H9 (cell line): Measurements from ENCODE around the gene LRRN4CL. TPM values are rescaled to one million over a fixed set of nuclear protein-coding genes. Genes with fewer than 3 reads are reported as not detected.

Experiments
- DNase-seq: peaks from one replicate; pipeline ENCODE4 v3.0.0-alpha.2; 2017
- H2AFZ ChIP-seq: one replicate; pipeline ENCODE4 v1.6.1; 2013; ENCODE audit warnings: mild to moderate bottlenecking, low read length, control low read depth, moderate library complexity
- H2AK5ac ChIP-seq: 2 replicates; pipeline ENCODE4 v1.6.1; 2013; ENCODE audit warnings: low read length, control low read depth, mixed read lengths; ENCODE audit not compliant: insufficient read length
- H2BK120ac ChIP-seq: one replicate; pipeline ENCODE4 v1.6.1; 2013; ENCODE audit warnings: low read depth, mild to moderate bottlenecking, low read length, control low read depth, inconsistent platforms; ENCODE audit not compliant: poor library complexity, severe bottlenecking
- H2BK12ac ChIP-seq: 2 replicates; pipeline ENCODE4 v1.6.1; 2013; ENCODE audit warnings: low read length, control low read depth, mixed read lengths, low read depth; ENCODE audit not compliant: insufficient read length
- H2BK15ac ChIP-seq: 2 replicates; pipeline ENCODE4 v1.6.1; 2013; ENCODE audit warnings: low read depth, low read length, control low read depth
- H2BK20ac ChIP-seq: one replicate; pipeline ENCODE4 v1.6.1; 2013; ENCODE audit warnings: low read depth, mild to moderate bottlenecking, low read length, control low read depth, inconsistent platforms; ENCODE audit not compliant: poor library complexity, severe bottlenecking
- H2BK5ac ChIP-seq: 2 replicates; pipeline ENCODE4 v1.6.1; 2013; ENCODE audit warnings: low read length, control low read depth, mixed read lengths; ENCODE audit not compliant: insufficient read length
- H3K14ac ChIP-seq: 2 replicates; pipeline ENCODE4 v1.6.1; 2013; ENCODE audit warnings: low read length, control low read depth; ENCODE audit not compliant: insufficient read depth
- H3K18ac ChIP-seq: 2 replicates; pipeline ENCODE4 v1.6.1; 2013; ENCODE audit warnings: low read depth, mild to moderate bottlenecking, mixed read lengths, low read length, control low read depth; ENCODE audit not compliant: insufficient read length
- H3K23ac ChIP-seq: 2 replicates; pipeline ENCODE4 v1.6.1; 2013; ENCODE audit warnings: low read length, control low read depth, mixed read lengths, low read depth; ENCODE audit not compliant: insufficient read length
- H3K23me2 ChIP-seq: 2 replicates; pipeline ENCODE4 v1.6.1; 2013; ENCODE audit warnings: low read depth, mild to moderate bottlenecking, mixed read lengths, low read length, control low read depth; ENCODE audit not compliant: insufficient read length, poor library complexity, severe bottlenecking
- H3K27ac ChIP-seq: 2 replicates; pipeline ENCODE4 v1.5.1; 2013; ENCODE audit warnings: low read length, control low read depth, mixed read lengths, low read depth; ENCODE audit not compliant: insufficient read length
- H3K27me3 ChIP-seq: 2 replicates; pipeline ENCODE4 v1.6.1; 2013; ENCODE audit warnings: low read length, control low read depth, inconsistent platforms; ENCODE audit not compliant: insufficient read depth
- H3K4ac ChIP-seq: 2 replicates; pipeline ENCODE4 v1.6.1; 2013; ENCODE audit warnings: low read depth, mild to moderate bottlenecking, control low read depth, inconsistent platforms, low read length, moderate library complexity
- H3K4me1 ChIP-seq: 2 replicates; pipeline ENCODE4 v1.6.1; 2013; ENCODE audit warnings: low read length, control low read depth, inconsistent platforms; ENCODE audit not compliant: insufficient read depth
- H3K4me2 ChIP-seq: 2 replicates; pipeline ENCODE4 v1.6.1; 2013; ENCODE audit warnings: low read length, control low read depth, mixed read lengths; ENCODE audit not compliant: insufficient read length, insufficient read depth
- H3K56ac ChIP-seq: 2 replicates; pipeline ENCODE4 v1.6.1; 2013; ENCODE audit warnings: low read depth, mild to moderate bottlenecking, mixed read lengths, low read length, control low read depth; ENCODE audit not compliant: insufficient read length
- H3K79me1 ChIP-seq: 2 replicates; pipeline ENCODE4 v1.6.1; 2013; ENCODE audit warnings: low read depth, mild to moderate bottlenecking, moderate library complexity, low read length, control low read depth, inconsistent platforms; ENCODE audit not compliant: insufficient read depth, poor library complexity, severe bottlenecking
- H3K79me2 ChIP-seq: 2 replicates; pipeline ENCODE4 v1.6.1; 2013; ENCODE audit warnings: low read length, control low read depth, inconsistent platforms; ENCODE audit not compliant: insufficient read depth
- H3K9ac ChIP-seq: 2 replicates; pipeline ENCODE4 v1.6.1; 2013; ENCODE audit warnings: low read length, control low read depth, mixed read lengths; ENCODE audit not compliant: insufficient read length; ENCODE audit errors: extremely low read depth
- H3K9me3 ChIP-seq: one replicate; pipeline ENCODE4 v1.6.1; 2013; ENCODE audit warnings: low read depth, low read length, inconsistent platforms; ENCODE audit not compliant: control insufficient read depth
- H3T11ph ChIP-seq: one replicate; pipeline ENCODE4 v1.6.1; 2013; ENCODE audit warnings: mild to moderate bottlenecking, low read length, control low read depth, inconsistent platforms
- H4K20me1 ChIP-seq: one replicate; pipeline ENCODE4 v1.6.1; 2013; ENCODE audit not compliant: control insufficient read depth, insufficient read length, insufficient read depth
- H4K5ac ChIP-seq: 2 replicates; pipeline ENCODE4 v1.6.1; 2013; ENCODE audit warnings: low read depth, mild to moderate bottlenecking, mixed read lengths, low read length, control low read depth; ENCODE audit not compliant: insufficient read length
- H4K8ac ChIP-seq: replicated peaks from 2 replicates; pipeline ENCODE4 v1.6.1; 2013; ENCODE audit warnings: low read length, control low read depth, mixed read lengths, low read depth; ENCODE audit not compliant: insufficient read length
- H4K91ac ChIP-seq: 2 replicates; pipeline ENCODE4 v1.6.1; 2013; ENCODE audit warnings: low read depth, mild to moderate bottlenecking, moderate library complexity, mixed read lengths, low read length, control low read depth; ENCODE audit not compliant: insufficient read length
- H3K27ac Mint-ChIP-seq, 3 experiments: 2 replicates in 2 of 3; 3 replicates in 1 of 3; pipeline ENCODE4 v1.8.0; 2020 to 2021; ENCODE audit warnings: mixed read lengths in 3 of 3, mild to moderate bottlenecking in 1 of 3, moderate library complexity in 1 of 3
- H3K27me3 Mint-ChIP-seq: 2 replicates; pipeline ENCODE4 v1.8.0; 2021; ENCODE audit warnings: low read depth, mild to moderate bottlenecking, moderate library complexity, mixed read lengths
- H3K36me3 Mint-ChIP-seq, 3 experiments: 2 replicates in 2 of 3; 3 replicates in 1 of 3; pipeline ENCODE4 v1.8.0; 2020 to 2021; ENCODE audit warnings: low read depth in 3 of 3, mixed read lengths in 3 of 3; ENCODE audit not compliant: insufficient read depth in 1 of 3
- H3K4me1 Mint-ChIP-seq, 2 experiments: 2 replicates each; pipeline ENCODE4 v1.8.0; 2020; ENCODE audit warnings: mixed read lengths in 2 of 2
- H3K4me3 Mint-ChIP-seq, 2 experiments: 2 replicates in 1 of 2; 3 replicates in 1 of 2; pipeline ENCODE4 v1.8.0; 2020 to 2021; ENCODE audit warnings: mild to moderate bottlenecking in 2 of 2, mixed read lengths in 2 of 2, moderate library complexity in 1 of 2
- H3K9me3 Mint-ChIP-seq, 2 experiments: 2 replicates in 1 of 2; 3 replicates in 1 of 2; pipeline ENCODE4 v1.8.0; 2020; ENCODE audit warnings: mild to moderate bottlenecking in 2 of 2, mixed read lengths in 2 of 2, moderate library complexity in 1 of 2
- WGBS: extraction: QIAGEN DNeasy Blood & Tissue Kit; methylation state at CpG from one replicate; pipeline ENCODE4 v1.1.7; 2013; ENCODE audit warnings: missing lambda C conversion rate, low lambda C conversion rate, mixed read lengths; ENCODE audit not compliant: insufficient read length; ENCODE audit errors: extremely low coverage; 5-methylcytosine and 5-hydroxymethylcytosine counted together
- total RNA-seq: library from RNA; stranded (reverse); gene quantifications from 2 replicates; pipeline ENCODE4 v1.2.1, GENCODE V29; 2021
- TF ChIP-seq, protein P1 (sequence below): fragments of 200-600 bp; sonication (generic); conservative IDR thresholded peaks from 3 replicates; pipeline ENCODE4 v1.8.0; 2021; ENCODE audit warnings: antibody characterized with exemption, mild to moderate bottlenecking

LRRN4CL gene
- total RNA-seq, 1 experiment from 2014 or later, result 0.59 TPM

DNA sequence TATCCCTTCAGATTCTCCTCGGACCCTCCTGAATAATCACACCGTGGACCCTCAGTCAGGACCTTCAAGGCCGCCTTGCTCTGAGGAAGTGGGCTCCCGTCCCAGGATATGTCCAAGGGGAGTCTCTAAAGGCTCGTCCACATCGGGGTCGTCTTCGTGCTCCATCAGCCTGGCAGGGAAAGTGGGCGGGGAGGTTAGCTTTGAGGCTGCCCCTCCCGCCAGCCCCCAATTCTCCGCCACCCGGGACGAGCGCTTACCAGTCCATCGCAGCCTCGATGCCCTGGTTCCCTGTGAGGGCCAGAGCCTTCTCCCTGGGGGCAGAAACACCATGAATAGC is 10.9 kb downstream of the LRRN4CL start:
- H2BK12ac ChIP-seq, result no peak overlapping the region
- no peak overlapping the region for H4K91ac ChIP-seq
- H3K27me3 Mint-ChIP-seq, result no peaks in the 10 kb centered on the region
- no peak overlapping the region for H3K23ac ChIP-seq
- H3K36me3 Mint-ChIP-seq, result peaks cover 17 to 41% (median 39%) of the 10 kb centered on the region in 3 experiments; a peak in 6 of 7 replicates
- no peak overlapping the region for H4K5ac ChIP-seq
- DNase-seq, result no peak
- H2BK15ac ChIP-seq, result no peak overlapping the region
- H3K4me1 ChIP-seq, result no peaks in the 10 kb centered on the region
- no peak overlapping the region for H2AK5ac ChIP-seq
- peaks cover 8% of the 10 kb centered on the region for H3K23me2 ChIP-seq
- no peak overlapping the region for H3K56ac ChIP-seq
- H3K14ac ChIP-seq, result peak overlapping the region; percentile 66
- H3K18ac ChIP-seq, result peak overlapping the region; percentile 72
- H2BK5ac ChIP-seq, result no peak overlapping the region
- H2AFZ ChIP-seq, result no peak overlapping the region
- 0 out of 5 replicates have a peak, but pooled peaks cover 0 to 2% of the 10 kb centered on the region in 2 experiments for H3K9me3 Mint-ChIP-seq
- H2BK120ac ChIP-seq, result no peak overlapping the region
- H3K79me1 ChIP-seq, result no peaks in the 10 kb centered on the region
- no peaks in the 10 kb centered on the region for H4K20me1 ChIP-seq
- no peak overlapping the region for H3T11ph ChIP-seq
- TF ChIP-seq, protein P1, sequence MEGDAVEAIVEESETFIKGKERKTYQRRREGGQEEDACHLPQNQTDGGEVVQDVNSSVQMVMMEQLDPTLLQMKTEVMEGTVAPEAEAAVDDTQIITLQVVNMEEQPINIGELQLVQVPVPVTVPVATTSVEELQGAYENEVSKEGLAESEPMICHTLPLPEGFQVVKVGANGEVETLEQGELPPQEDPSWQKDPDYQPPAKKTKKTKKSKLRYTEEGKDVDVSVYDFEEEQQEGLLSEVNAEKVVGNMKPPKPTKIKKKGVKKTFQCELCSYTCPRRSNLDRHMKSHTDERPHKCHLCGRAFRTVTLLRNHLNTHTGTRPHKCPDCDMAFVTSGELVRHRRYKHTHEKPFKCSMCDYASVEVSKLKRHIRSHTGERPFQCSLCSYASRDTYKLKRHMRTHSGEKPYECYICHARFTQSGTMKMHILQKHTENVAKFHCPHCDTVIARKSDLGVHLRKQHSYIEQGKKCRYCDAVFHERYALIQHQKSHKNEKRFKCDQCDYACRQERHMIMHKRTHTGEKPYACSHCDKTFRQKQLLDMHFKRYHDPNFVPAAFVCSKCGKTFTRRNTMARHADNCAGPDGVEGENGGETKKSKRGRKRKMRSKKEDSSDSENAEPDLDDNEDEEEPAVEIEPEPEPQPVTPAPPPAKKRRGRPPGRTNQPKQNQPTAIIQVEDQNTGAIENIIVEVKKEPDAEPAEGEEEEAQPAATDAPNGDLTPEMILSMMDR, result no peak
- H3K4me1 Mint-ChIP-seq, result peaks cover 15 to 20% of the 10 kb centered on the region in 2 experiments
- H3K9ac ChIP-seq, result peak overlapping the region; percentile 86
- H4K8ac ChIP-seq, result no peak overlapping the region
- no peaks in the 10 kb centered on the region for H3K27me3 ChIP-seq
- H3K4me3 Mint-ChIP-seq, result peak overlapping the region; percentile 85 to 92
- H3K9me3 ChIP-seq, result no peaks in the 10 kb centered on the region
- no peak overlapping the region for H3K27ac ChIP-seq
- H3K27ac Mint-ChIP-seq, result peak overlapping the region; percentile 22 to 96 (median 70); a peak in 4 of 7 replicates
- H2BK20ac ChIP-seq, result no peak overlapping the region
- peak overlapping the region; percentile 79 for H3K4me2 ChIP-seq
- H3K4ac ChIP-seq, result no peak overlapping the region
- no CpG with 5 or more reads among the region's 16 CpGs for WGBS
- no peaks in the 10 kb centered on the region for H3K79me2 ChIP-seq
